SH-SY5Y (cell line): ENCODE data around the gene PCDHGB3.
"Not testable (repeated sequence)": the region's sequence is repeated elsewhere in the genome, so short reads cannot be mapped to it uniquely, and the experiment has no call there.

Experiments used
- GATA2 ChIP-seq: IDR thresholded peaks from 2 replicates; pipeline ENCODE4 v1.6.1; 2011; ENCODE audit warnings: mild to moderate bottlenecking, low read depth, low read length
- GATA3 ChIP-seq: IDR thresholded peaks from 2 replicates; pipeline ENCODE4 v1.6.1; 2011; ENCODE audit warnings: low read depth, mild to moderate bottlenecking, low read length, moderate library complexity

DNA sequence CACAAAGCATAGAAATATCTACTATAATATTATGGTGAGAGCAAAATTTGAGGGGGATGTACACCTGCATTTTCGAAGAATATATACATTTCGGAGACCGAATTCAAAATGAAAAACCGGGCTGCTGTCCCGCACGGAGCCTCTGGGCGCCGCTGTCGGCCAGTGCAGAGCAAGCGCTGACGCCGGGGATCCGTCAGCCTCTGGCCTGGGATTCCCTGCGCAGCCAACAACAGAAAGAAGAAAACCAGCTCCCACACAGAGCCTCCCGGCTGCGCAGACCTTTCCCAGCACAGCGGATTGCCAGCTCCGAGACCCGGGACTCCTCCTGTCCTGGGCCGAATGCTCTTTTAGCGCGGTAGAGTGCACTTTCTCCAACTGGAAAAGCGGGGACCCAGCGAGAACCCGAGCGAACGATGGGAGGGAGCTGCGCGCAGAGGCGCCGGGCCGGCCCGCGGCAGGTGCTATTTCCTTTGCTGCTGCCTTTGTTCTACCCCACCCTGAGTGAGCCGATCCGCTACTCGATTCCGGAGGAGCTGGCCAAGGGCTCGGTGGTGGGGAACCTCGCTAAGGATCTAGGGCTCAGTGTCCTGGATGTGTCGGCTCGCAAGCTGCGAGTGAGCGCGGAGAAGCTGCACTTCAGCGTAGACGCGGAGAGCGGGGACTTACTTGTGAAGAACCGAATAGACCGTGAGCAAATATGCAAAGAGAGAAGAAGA lies 37.9 kb downstream of the PCDHGB3 start, which contains the start of gene PCDHGB6:
- TF ChIP-seq GATA2, GATA3: not testable (repeated sequence)
